Measurements from ENCODE around the gene TSHZ3. TPM values are rescaled to one million over a fixed set of nuclear protein-coding genes. Genes with fewer than 3 reads are reported as not detected.

Gene TSHZ3
- total RNA-seq, 4 donors from 2014 or later, result 0.19 to 5.3 (median 1.9) TPM

- DNase-seq, result no peak
- H3K9me3 ChIP-seq, result no peaks in the 10 kb centered on the region
- H3K4me3 ChIP-seq, result no peak overlapping the region
- H3K27ac ChIP-seq, result no peak overlapping the region
- intact Hi-C loops (cut with DNase I), result no loop called here
- no peaks in the 10 kb centered on the region for H3K27me3 ChIP-seq
- WGBS, 2 donors, result 80 to 100% methylated on average over 1 to 3 of the region's 6 CpGs
- TF ChIP-seq CTCF (IDR thresholded peaks at IDR 0.05), result no peak
- TF ChIP-seq POLR2A (IDR thresholded peaks at IDR 0.05), result no peak
- H3K36me3 ChIP-seq, result no peaks in the 10 kb centered on the region
- H3K4me1 ChIP-seq, result peaks cover 0 to 4% (median 0%) of the 10 kb centered on the region in 3 donors
Measured at GRCh38 chr19:31380854-31381253, 31.6 kb upstream of the TSHZ3 start.

- H3K36me3 ChIP-seq, result no peaks in the 10 kb centered on the region
- DNase-seq, result no peak
- intact Hi-C loops (cut with DNase I), result no loop called here
- no peaks in the 10 kb centered on the region for H3K9me3 ChIP-seq
- peaks cover 0 to 4% (median 0%) of the 10 kb centered on the region in 3 donors for H3K4me1 ChIP-seq
- WGBS, 2 donors, result 19 to 27% methylated on average over 4 of the region's 4 CpGs
- no peaks in the 10 kb centered on the region for H3K27me3 ChIP-seq
- no peak for TF ChIP-seq CTCF (IDR thresholded peaks at IDR 0.05)
- no peak for TF ChIP-seq POLR2A (IDR thresholded peaks at IDR 0.05)
- peak overlapping the region in 1 of 4 donors; percentile 11 for H3K27ac ChIP-seq
- no peak overlapping the region for H3K4me3 ChIP-seq
Measured at GRCh38 chr19:31378404-31378803, 29.2 kb upstream of the TSHZ3 start.

DNA sequence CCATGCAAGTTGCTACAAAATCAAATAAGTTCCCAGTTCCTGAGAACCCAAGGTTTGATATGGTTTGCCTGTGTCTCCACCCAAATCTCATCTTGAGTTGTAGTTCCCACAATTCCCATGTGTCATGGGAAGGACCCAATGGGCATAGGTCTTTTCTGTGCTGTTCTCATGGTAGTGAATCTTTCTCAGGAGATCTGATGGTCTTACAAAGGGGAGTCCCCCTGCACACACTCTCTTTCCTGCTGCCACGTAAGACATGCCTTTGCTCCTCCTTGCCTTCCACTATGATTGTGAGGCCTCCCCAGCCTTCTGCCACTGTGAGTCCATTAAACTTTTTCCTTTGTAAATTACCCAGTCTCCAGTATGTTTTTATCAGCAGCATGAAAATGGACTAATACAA lies 28.5 kb upstream of the TSHZ3 start:
- TF ChIP-seq POLR2A (IDR thresholded peaks at IDR 0.05), result no peak
- TF ChIP-seq CTCF (IDR thresholded peaks at IDR 0.05), result no peak

DNA sequence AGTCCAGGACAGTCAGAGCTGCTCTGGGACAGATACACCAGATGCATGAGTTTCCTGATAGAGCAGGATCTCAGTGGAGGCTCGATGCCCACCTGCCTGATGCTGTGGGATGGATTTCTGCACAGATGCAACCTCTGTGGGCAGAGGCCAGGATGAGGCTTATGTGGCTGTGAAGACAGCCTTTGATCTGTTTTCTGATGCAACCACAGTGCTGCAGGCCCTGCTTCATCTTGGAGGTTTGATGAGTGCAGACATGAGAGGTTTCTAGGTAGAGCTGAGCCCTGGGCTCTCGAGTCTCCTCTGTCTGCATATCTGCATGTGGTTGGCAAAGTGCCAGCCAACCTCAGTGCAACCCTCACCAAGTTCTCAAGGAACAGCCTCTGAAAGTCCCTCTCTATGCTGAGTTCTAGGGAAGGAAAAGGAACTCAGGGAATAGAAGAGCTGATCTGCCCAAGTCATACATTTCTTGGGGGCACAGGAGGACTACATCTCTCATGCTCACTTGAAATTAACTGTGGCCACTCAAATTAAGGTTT lies 23.1 kb upstream of the TSHZ3 start:
- H3K27ac ChIP-seq, result no peak overlapping the region
- intact Hi-C loops (cut with DNase I), result no loop called here
- WGBS, 2 donors, result 50 to 67% methylated on average over 1 of the region's 2 CpGs
- H3K4me1 ChIP-seq, result no peaks in the 10 kb centered on the region
- H3K36me3 ChIP-seq, result no peaks in the 10 kb centered on the region
- H3K9me3 ChIP-seq, result no peaks in the 10 kb centered on the region
- no peak for DNase-seq
- TF ChIP-seq CTCF (IDR thresholded peaks at IDR 0.05) (no peak), POLR2A (IDR thresholded peaks at IDR 0.05) (no peak)
- H3K4me3 ChIP-seq, result no peak overlapping the region
- no peaks in the 10 kb centered on the region for H3K27me3 ChIP-seq

More for the DNA sequence above, 28.5 kb upstream of the TSHZ3 start:
- DNase-seq, result no peak
- intact Hi-C loops (cut with DNase I), result no loop called here
- 60 to 84% methylated on average over 1 of the region's 1 CpG for WGBS, 2 donors
- H3K4me3 ChIP-seq, result no peak overlapping the region
- peak overlapping the region in 1 of 4 donors; percentile 11 for H3K27ac ChIP-seq
- no peaks in the 10 kb centered on the region for H3K9me3 ChIP-seq
- peaks cover 0 to 4% (median 0%) of the 10 kb centered on the region in 3 donors for H3K4me1 ChIP-seq
- no peaks in the 10 kb centered on the region for H3K27me3 ChIP-seq
- no peaks in the 10 kb centered on the region for H3K36me3 ChIP-seq

GRCh38 chr19:31370216-31370615 lies 21.0 kb upstream of the TSHZ3 start:
- no peak for DNase-seq
- H3K4me3 ChIP-seq, result no peak overlapping the region
- H3K27ac ChIP-seq, result no peak overlapping the region
- no peaks in the 10 kb centered on the region for H3K36me3 ChIP-seq
- no peaks in the 10 kb centered on the region for H3K9me3 ChIP-seq
- no peak for TF ChIP-seq POLR2A (IDR thresholded peaks at IDR 0.05)
- TF ChIP-seq CTCF (IDR thresholded peaks at IDR 0.05), result no peak
- H3K4me1 ChIP-seq, result no peaks in the 10 kb centered on the region
- intact Hi-C loops (cut with DNase I), result no loop called here
- H3K27me3 ChIP-seq, result no peaks in the 10 kb centered on the region
- 63 to 75% methylated on average over 5 of the region's 5 CpGs for WGBS, 2 donors

All from esophagus squamous epithelium (tissue), 5 donors.